ENCODE results near the gene THAP7. TPM values are rescaled to one million over a fixed set of nuclear protein-coding genes. Genes with fewer than 3 reads are reported as not detected.
A peak's percentile ranks its signal among the peaks of the same experiment; 100 is the strongest.

Gene THAP7
- total RNA-seq, 6 donors from 2014 or later = 18.9 to 52.4 (median 32.0) TPM

- Histone ChIP-seq H3K27ac (no peak overlapping the region), H3K9me3 (no peaks in the 10 kb centered on the region), H3K36me3 (no peaks in the 10 kb centered on the region), H3K4me1 (peaks cover 8 to 14% (median 9%) of the 10 kb centered on the region in 4 donors), H3K27me3 (peaks cover 0 to 10% (median 3%) of the 10 kb centered on the region in 4 donors), H3K4me3 (no peak overlapping the region)
- DNase-seq (peak in 1 of 2 donors; percentile 49), ATAC-seq (ENCODE audit: low FRiP score in 2 of 2) (peak in 1 of 2 donors; percentile 43)
- WGBS, 2 donors = 77 to 79% methylated on average over 7 of the region's 7 CpGs
- no peak for TF ChIP-seq EP300 (IDR thresholded peaks at IDR 0.05)
- TF ChIP-seq POLR2AphosphoS5 (IDR thresholded peaks at IDR 0.05) = no peak
- TF ChIP-seq CTCF (IDR thresholded peaks at IDR 0.05) = no peak
Observed at GRCh38 chr22:20968281-20968977, 33.5 kb downstream of the THAP7 start.

- peak in 1 of 2 donors; percentile 60 for DNase-seq
Observed at GRCh38 chr22:20967697-20968211, 34.2 kb downstream of the THAP7 start.

GRCh38 chr22:20966883-20967696 is 34.8 kb downstream of the THAP7 start, which contains the start of gene AIFM3:
TSS of gene AIFM3 (plus strand) at chr22:20967255. CDS start at chr22:20967945, 690 bp downstream.
- no peaks in the 10 kb centered on the region for H3K9me3 ChIP-seq
- H3K27me3 ChIP-seq = peaks cover 0 to 10% (median 3%) of the 10 kb centered on the region in 4 donors
- ATAC-seq (ENCODE audit: low FRiP score in 2 of 2) (peak in 1 of 2 donors; percentile 13), DNase-seq (peak in 1 of 2 donors; percentile 84)
- no peaks in the 10 kb centered on the region for H3K36me3 ChIP-seq
- 38 to 79% methylated on average over 6 to 22 of the region's 22 CpGs for WGBS, 2 donors
- H3K4me1 ChIP-seq = peaks cover 8 to 14% (median 9%) of the 10 kb centered on the region in 4 donors
- TF ChIP-seq POLR2A (IDR thresholded peaks at IDR 0.05) (no peak), CTCF (IDR thresholded peaks at IDR 0.05) (no peak), EP300 (IDR thresholded peaks at IDR 0.05) (no peak), POLR2AphosphoS5 (IDR thresholded peaks at IDR 0.05) (no peak)
- H3K27ac ChIP-seq = no peak within 1 kb of the TSS
- H3K4me3 ChIP-seq = no peak within 1 kb of the TSS

More at GRCh38 chr22:20967697-20968211, 34.2 kb downstream of the THAP7 start:
- H3K27ac ChIP-seq = no peak overlapping the region
- no peak overlapping the region for H3K4me3 ChIP-seq
- ATAC-seq (ENCODE audit: low FRiP score in 2 of 2) = no peak
- TF ChIP-seq POLR2A (IDR thresholded peaks at IDR 0.05) (no peak), POLR2AphosphoS5 (IDR thresholded peaks at IDR 0.05) (no peak), EP300 (IDR thresholded peaks at IDR 0.05) (no peak), CTCF (IDR thresholded peaks at IDR 0.05) (no peak)
- peaks cover 8 to 14% (median 9%) of the 10 kb centered on the region in 4 donors for H3K4me1 ChIP-seq
- peaks cover 0 to 10% (median 3%) of the 10 kb centered on the region in 4 donors for H3K27me3 ChIP-seq
- H3K9me3 ChIP-seq = no peaks in the 10 kb centered on the region
- 57% methylated on average over 17 to 19 of the region's 19 CpGs for WGBS, 2 donors
- H3K36me3 ChIP-seq = no peaks in the 10 kb centered on the region

GRCh38 chr22:20965888-20966855 is 35.7 kb downstream of the THAP7 start:
- ATAC-seq (ENCODE audit: low FRiP score in 2 of 2) = no peak
- Histone ChIP-seq H3K27me3 (peaks cover 0 to 10% (median 3%) of the 10 kb centered on the region in 4 donors), H3K9me3 (no peaks in the 10 kb centered on the region), H3K27ac (no peak overlapping the region), H3K36me3 (no peaks in the 10 kb centered on the region), H3K4me1 (peaks cover 8 to 22% (median 9%) of the 10 kb centered on the region in 4 donors), H3K4me3 (no peak overlapping the region)
- TF ChIP-seq EP300 (IDR thresholded peaks at IDR 0.05) (no peak), CTCF (IDR thresholded peaks at IDR 0.05) (no peak), POLR2A (IDR thresholded peaks at IDR 0.05) (no peak), POLR2AphosphoS5 (IDR thresholded peaks at IDR 0.05) (no peak)
- 78 to 85% methylated on average over 9 to 12 of the region's 13 CpGs for WGBS, 2 donors
- DNase-seq = peak in 1 of 2 donors; percentile 59
